ENCODE data around the gene HSPA4L. TPM values are rescaled to one million over a fixed set of nuclear protein-coding genes. Genes with fewer than 3 reads are reported as not detected.
A peak's percentile ranks its signal among the peaks of the same experiment; 100 is the strongest.

Gene HSPA4L
- polyA plus RNA-seq, 4 donors: 7.4 to 13.7 (median 10.9) TPM

DNA sequence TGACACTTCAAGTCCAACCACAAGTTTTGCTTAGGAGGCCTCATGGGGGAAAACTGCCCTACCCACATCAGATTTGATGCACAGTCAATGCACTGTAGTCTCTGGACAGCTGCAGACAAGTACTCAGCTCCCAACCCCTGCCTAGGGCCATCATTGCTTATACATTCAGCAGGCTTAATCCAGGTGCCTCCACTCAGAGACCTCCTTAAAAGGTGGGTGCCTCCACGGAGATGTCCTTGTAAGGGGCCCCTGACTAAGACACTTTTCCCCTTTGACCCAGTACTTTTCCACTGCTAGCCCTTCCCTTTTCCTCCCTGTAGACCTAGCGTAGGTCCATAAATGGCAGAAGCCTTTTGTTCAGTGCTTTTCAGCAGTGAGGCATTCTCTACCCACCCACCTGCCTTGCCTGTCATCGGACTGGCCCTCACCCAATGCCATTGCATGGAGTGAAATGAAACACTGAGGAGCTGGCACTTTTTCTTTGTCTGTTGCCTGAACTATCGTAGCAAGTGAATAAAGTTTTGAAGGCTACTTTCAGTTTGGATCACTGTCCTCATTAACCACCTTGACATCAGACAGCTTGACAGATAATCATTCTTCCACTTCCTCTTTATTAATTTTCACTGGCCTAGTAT, 74.8 kb downstream of the HSPA4L start:
- DNase-seq (ENCODE audit: low read depth in 4 of 4, low spot score in 2 of 4): no peak

DNA sequence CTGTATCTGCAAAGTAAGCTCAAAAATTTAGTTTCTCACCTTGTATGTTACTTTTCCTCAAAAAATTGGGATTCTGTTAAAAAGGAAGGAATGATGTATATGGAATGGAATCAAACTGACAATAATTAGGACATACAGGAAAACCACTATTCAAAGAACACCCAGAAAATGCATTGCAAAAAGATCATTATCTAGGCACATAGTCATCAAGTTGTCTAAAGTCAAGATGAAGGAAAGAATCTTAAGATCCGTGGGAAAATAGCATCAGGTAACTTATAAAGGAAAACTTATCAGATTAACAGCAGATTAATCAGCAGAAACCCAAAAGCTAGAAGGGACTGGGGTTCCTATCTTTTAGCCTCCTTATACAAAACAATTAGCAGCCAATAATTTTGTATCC, 75.5 kb downstream of the HSPA4L start:
- no peak for DNase-seq (ENCODE audit: low read depth in 4 of 4, low spot score in 2 of 4)

DNA sequence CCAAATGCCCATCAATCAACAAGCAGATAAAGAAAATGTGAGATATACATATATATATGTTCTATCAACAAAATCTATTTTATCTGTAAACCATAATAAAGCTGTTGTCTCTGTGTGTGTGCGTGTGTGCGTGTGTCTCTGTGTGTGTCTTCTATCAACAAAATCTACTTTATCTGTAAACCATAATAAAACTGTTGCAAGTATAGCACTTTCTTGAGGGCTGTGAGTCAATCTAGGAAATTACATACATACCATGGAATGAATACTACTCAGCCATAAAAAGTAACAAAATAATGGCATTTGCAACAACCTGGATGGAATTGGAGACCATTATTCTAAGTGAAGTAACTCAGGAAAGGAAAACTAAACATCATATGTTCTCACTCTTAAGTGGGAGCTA, 86.1 kb downstream of the HSPA4L start:
- DNase-seq (ENCODE audit: low read depth in 4 of 4, low spot score in 2 of 4): no peak

DNA sequence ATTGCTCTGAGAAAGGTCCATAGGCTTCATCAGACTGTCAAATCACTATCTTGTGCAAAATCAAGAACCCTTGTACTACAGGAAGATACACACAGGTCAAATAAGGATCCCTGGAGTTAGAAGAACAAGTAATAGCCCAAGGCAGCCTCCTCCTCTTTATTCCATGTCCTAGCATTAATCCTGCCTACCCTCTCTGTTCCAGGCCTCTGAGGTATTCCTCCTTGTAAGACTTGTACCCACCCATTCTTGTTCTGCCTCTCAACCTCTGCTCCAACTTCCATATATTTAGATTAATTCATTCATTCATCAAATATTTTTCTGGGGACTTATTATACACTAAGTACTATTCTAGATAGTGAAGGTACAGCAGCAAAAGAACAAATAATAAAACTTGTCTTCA, 88.2 kb downstream of the HSPA4L start:
- no peak for DNase-seq (ENCODE audit: low read depth in 4 of 4, low spot score in 2 of 4)

DNA sequence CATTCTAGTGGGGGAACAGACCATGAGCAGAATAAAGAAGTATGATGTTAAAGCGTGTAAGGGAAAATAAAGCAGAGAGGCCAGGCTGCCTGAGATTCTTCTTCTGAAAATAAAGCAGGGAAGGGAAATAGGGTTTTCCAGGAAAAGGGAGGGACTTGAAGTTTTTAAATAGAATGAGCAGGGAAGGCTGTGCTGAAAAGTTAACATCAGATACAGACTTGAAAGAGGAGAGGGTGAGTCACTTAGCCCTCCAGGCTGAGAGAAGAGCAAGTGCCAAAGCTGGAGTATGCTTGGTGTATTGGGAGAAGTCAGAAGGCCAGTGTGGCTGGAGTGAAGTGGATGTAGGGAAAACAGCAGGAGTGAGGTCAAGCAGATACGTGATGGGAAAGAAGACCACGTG, 88.6 kb downstream of the HSPA4L start:
- DNase-seq (ENCODE audit: low read depth in 4 of 4, low spot score in 2 of 4): no peak

DNA sequence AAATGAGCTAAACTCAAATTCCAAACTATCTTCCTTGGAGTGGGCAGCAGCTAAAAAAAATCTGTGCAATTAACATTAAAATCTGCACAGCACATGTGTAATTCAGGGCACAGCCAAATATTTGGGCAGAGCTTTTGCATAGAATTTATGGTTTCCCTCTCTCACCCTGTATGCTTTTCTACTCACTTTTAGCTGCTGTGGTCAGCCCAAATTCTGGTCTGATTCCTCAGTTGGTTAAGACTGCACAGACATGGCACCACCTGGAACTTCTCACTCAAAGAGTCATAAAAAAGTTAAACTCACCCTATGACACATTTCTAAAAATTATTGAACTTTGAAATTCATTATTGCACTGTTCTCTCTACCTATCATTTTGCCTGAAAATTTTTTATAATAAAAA, 93.7 kb downstream of the HSPA4L start:
- DNase-seq (ENCODE audit: low read depth in 4 of 4, low spot score in 2 of 4): no peak

DNA sequence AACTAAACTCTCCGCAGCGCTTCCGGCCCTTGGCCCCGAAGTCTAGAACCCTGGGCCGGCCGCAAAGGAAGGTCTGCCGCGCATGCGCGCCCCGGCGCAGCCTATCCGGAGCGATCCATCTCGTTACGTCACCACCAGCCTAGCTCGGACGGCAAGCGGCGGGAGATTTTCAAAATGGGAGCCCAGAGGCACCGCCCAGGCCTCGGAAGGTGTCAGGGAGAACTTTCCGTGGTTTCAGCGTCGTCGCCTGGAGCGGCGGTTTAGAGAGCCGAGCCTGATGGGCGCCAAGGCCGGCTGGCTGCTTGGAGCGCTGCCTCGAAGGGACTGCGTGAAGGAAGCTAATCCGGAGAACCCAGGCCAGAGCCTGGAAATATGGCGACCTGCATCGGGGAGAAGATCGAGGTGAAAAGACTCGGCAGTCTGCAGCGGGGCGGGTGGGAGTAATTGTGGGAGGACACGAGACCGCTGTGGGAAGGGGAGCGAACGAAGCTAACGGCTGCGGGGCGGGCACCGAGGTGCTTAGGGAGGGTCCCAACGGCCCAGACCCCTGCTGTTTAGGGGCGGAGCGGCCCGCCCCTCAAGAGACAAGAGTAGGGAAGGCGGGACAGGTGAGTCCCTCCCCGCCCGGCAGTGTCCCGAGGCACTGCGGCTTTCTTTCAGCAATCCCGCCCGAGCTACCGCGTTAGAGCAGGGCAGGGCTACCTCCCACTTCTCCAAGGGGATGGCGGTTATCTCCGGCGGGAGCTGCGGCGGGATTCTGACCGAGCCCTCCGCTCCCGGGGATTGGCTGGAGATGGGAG, 98.8 kb downstream of the HSPA4L start, which contains the start of gene PLK4:
Gene PLK4 (plus strand): TSS at position 131 of the 800 bp plus-strand sequence. CDS start 242 bp downstream, at position 373.
- peak; percentile 92 to 96 (median 94) for DNase-seq (ENCODE audit: low read depth in 4 of 4, low spot score in 2 of 4)

DNA sequence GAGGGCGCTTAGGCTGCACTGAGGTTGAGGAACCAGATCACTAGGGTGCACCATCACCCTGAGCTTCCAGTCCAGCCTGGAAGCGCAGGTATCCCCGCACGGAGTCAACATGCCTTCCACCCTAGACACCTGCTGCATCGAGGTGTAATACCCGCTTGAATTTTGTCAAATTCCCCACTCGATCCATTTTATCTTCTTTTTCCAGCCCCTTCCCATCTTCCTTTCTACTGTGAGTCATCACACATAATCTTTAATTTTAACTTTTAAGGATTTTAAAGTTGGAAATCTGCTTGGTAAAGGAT, 99.4 kb downstream of the HSPA4L start:
- no peak for DNase-seq (ENCODE audit: low read depth in 4 of 4, low spot score in 2 of 4)

DNA sequence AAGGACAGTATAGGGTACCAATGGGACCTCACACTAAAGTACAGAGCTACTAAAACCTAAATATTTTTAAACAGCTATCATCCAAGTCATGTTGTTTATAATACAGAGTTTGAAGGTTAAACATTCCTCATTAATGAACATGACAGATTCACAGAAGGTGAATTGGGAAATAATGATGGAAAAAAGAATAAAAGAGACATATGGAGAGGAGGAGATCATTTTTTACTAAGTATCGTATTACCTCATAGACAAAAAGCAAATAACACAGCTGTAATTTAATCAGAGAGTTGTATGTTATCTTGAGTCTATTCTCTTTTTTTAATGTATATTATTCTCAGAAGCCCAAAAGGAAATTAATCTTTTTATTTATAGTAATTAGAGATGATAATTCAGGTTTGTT, 106.4 kb downstream of the HSPA4L start:
- DNase-seq (ENCODE audit: low read depth in 4 of 4, low spot score in 2 of 4): no peak

DNA sequence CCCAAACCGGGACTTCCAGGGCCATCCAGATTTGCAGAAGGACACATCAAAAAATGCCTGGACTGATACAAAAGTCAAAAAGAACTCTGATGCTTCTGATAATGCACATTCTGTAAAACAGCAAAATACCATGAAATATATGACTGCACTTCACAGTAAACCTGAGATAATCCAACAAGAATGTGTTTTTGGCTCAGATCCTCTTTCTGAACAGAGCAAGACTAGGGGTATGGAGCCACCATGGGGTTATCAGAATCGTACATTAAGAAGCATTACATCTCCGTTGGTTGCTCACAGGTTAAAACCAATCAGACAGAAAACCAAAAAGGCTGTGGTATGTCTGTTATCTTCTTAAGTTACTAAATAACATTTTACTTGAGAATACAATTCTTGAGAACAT, 107.8 kb downstream of the HSPA4L start:
- no peak for DNase-seq (ENCODE audit: low read depth in 4 of 4, low spot score in 2 of 4)

Other genes with a start within 250 kb of the HSPA4L start
- 10 to 100 TPM; 20.0 to 25.1 (median 23.9) TPM for gene INTU, start 149.4 kb upstream of the HSPA4L start, polyA plus RNA-seq (ENCODE audit: insufficient read length in 4 of 4)
- gene SLC25A31, start 51.9 kb upstream of the HSPA4L start, polyA plus RNA-seq (ENCODE audit: insufficient read length in 4 of 4): under 1 TPM in 2 of 4 donors, not detected in 2; 0.07 to 0.08 TPM
- 10 to 100 TPM; 17.4 to 26.2 (median 22.2) TPM for gene PLK4, start 98.6 kb downstream of the HSPA4L start, polyA plus RNA-seq (ENCODE audit: insufficient read length in 4 of 4)
- 10 to 100 TPM; 19.4 to 43.5 (median 26.1) TPM for gene MFSD8, start 182.9 kb downstream of the HSPA4L start, polyA plus RNA-seq (ENCODE audit: insufficient read length in 4 of 4)
- gene ABHD18, start 183.1 kb downstream of the HSPA4L start, polyA plus RNA-seq (ENCODE audit: insufficient read length in 4 of 4): 10 to 100 TPM; 10.3 to 22.4 (median 14.0) TPM